ENCODE results near the gene MKRN1. TPM values are rescaled to one million over a fixed set of nuclear protein-coding genes. Genes with fewer than 3 reads are reported as not detected.
A peak's percentile ranks its signal among the peaks of the same experiment; 100 is the strongest.

MKRN1 gene
- total RNA-seq, 1 donor: 69.8 TPM

GRCh38 chr7:140475747-140476333, 3.5 kb downstream of the MKRN1 start:
- peaks cover 8% of the 10 kb centered on the region for H3K4me1 ChIP-seq (ENCODE audit: insufficient read depth, low read length)
- peak; percentile 58 for TF ChIP-seq CTCF (IDR thresholded peaks at IDR 0.05; ENCODE audit: extremely low read depth, low read depth, low read length)
- H3K36me3 ChIP-seq (ENCODE audit: insufficient read depth, low read length): no peaks in the 10 kb centered on the region
- H3K27ac ChIP-seq (ENCODE audit: low read depth, low read length): no peak overlapping the region
- H2AFZ ChIP-seq (ENCODE audit: low read length): no peak overlapping the region
- no peak for DNase-seq (ENCODE audit: insufficient read length, low spot score, missing footprints)
- H3K27me3 ChIP-seq (ENCODE audit: insufficient read depth, low read length): no peaks in the 10 kb centered on the region
- H3K9me3 ChIP-seq (ENCODE audit: low read depth, low read length): no peaks in the 10 kb centered on the region
- no peak overlapping the region for H3K4me2 ChIP-seq (ENCODE audit: insufficient read depth, low read length)
- H3K4me3 ChIP-seq (ENCODE audit: insufficient read depth, low read length): no peak overlapping the region
- peaks cover 45% of the 10 kb centered on the region for H4K20me1 ChIP-seq (ENCODE audit: insufficient read depth, low read length)
- H3K79me2 ChIP-seq (ENCODE audit: insufficient read depth, low read length): peaks cover 80% of the 10 kb centered on the region

- H4K20me1 ChIP-seq (ENCODE audit: insufficient read depth, low read length): peaks cover 11% of the 10 kb centered on the region
- no peak overlapping the region for H3K4me3 ChIP-seq (ENCODE audit: insufficient read depth, low read length)
- peaks cover 38% of the 10 kb centered on the region for H3K79me2 ChIP-seq (ENCODE audit: insufficient read depth, low read length)
- H3K9me3 ChIP-seq (ENCODE audit: low read depth, low read length): no peaks in the 10 kb centered on the region
- H3K4me1 ChIP-seq (ENCODE audit: insufficient read depth, low read length): no peaks in the 10 kb centered on the region
- no peak for DNase-seq (ENCODE audit: insufficient read length, low spot score, missing footprints)
- H3K27me3 ChIP-seq (ENCODE audit: insufficient read depth, low read length): no peaks in the 10 kb centered on the region
- peaks cover 18% of the 10 kb centered on the region for H3K36me3 ChIP-seq (ENCODE audit: insufficient read depth, low read length)
- H3K4me2 ChIP-seq (ENCODE audit: insufficient read depth, low read length): no peak overlapping the region
- H2AFZ ChIP-seq (ENCODE audit: low read length): no peak overlapping the region
- TF ChIP-seq CTCF (IDR thresholded peaks at IDR 0.05; ENCODE audit: extremely low read depth, low read depth, low read length): no peak
- H3K27ac ChIP-seq (ENCODE audit: low read depth, low read length): no peak overlapping the region
These were observed 16.2 kb downstream of the MKRN1 start for GRCh38 chr7:140463111-140463510.

GRCh38 chr7:140458916-140459315, 20.4 kb downstream of the MKRN1 start:
- peaks cover 6% of the 10 kb centered on the region for H4K20me1 ChIP-seq (ENCODE audit: insufficient read depth, low read length)
- no peak overlapping the region for H2AFZ ChIP-seq (ENCODE audit: low read length)
- H3K36me3 ChIP-seq (ENCODE audit: insufficient read depth, low read length): peaks cover 44% of the 10 kb centered on the region

GRCh38 chr7:140458201-140458600, 21.1 kb downstream of the MKRN1 start:
- H3K4me2 ChIP-seq (ENCODE audit: insufficient read depth, low read length): no peak overlapping the region
- no peaks in the 10 kb centered on the region for H3K4me1 ChIP-seq (ENCODE audit: insufficient read depth, low read length)
- H3K9me3 ChIP-seq (ENCODE audit: low read depth, low read length): no peaks in the 10 kb centered on the region
- H3K27ac ChIP-seq (ENCODE audit: low read depth, low read length): no peak overlapping the region
- H4K20me1 ChIP-seq (ENCODE audit: insufficient read depth, low read length): peaks cover 6% of the 10 kb centered on the region
- peaks cover 46% of the 10 kb centered on the region for H3K36me3 ChIP-seq (ENCODE audit: insufficient read depth, low read length)
- no peaks in the 10 kb centered on the region for H3K27me3 ChIP-seq (ENCODE audit: insufficient read depth, low read length)
- H3K79me2 ChIP-seq (ENCODE audit: insufficient read depth, low read length): peaks cover 20% of the 10 kb centered on the region
- no peak overlapping the region for H3K4me3 ChIP-seq (ENCODE audit: insufficient read depth, low read length)
- H2AFZ ChIP-seq (ENCODE audit: low read length): no peak overlapping the region
- DNase-seq (ENCODE audit: insufficient read length, low spot score, missing footprints): no peak
- no peak for TF ChIP-seq CTCF (IDR thresholded peaks at IDR 0.05; ENCODE audit: extremely low read depth, low read depth, low read length)

More at GRCh38 chr7:140458916-140459315, 20.4 kb downstream of the MKRN1 start:
- no peaks in the 10 kb centered on the region for H3K27me3 ChIP-seq (ENCODE audit: insufficient read depth, low read length)
- no peak for TF ChIP-seq CTCF (IDR thresholded peaks at IDR 0.05; ENCODE audit: extremely low read depth, low read depth, low read length)
- H3K4me2 ChIP-seq (ENCODE audit: insufficient read depth, low read length): no peak overlapping the region
- H3K27ac ChIP-seq (ENCODE audit: low read depth, low read length): no peak overlapping the region
- no peak overlapping the region for H3K4me3 ChIP-seq (ENCODE audit: insufficient read depth, low read length)
- H3K4me1 ChIP-seq (ENCODE audit: insufficient read depth, low read length): no peaks in the 10 kb centered on the region
- peaks cover 22% of the 10 kb centered on the region for H3K79me2 ChIP-seq (ENCODE audit: insufficient read depth, low read length)
- no peak for DNase-seq (ENCODE audit: insufficient read length, low spot score, missing footprints)
- no peaks in the 10 kb centered on the region for H3K9me3 ChIP-seq (ENCODE audit: low read depth, low read length)
